Camera-type eye (tissue), 1 donor: ENCODE results near the gene RFTN2. TPM values are rescaled to one million over a fixed set of nuclear protein-coding genes. Genes with fewer than 3 reads are reported as not detected.

ENCODE experiments used
- total RNA-seq: library from RNA; depleted of rRNA; stranded (reverse); fragments of >200 nt; gene quantifications from one replicate; pipeline ENCODE4 v1.2.3, GENCODE V29; 2014

The RFTN2 gene
- total RNA-seq = 30.3 TPM

GRCh38 chr2:197675246-197675645, at the start of gene RFTN2:
Gene RFTN2 (minus strand): TSS chr2:197675587. CDS start chr2:197675458, 129 bp downstream.

GRCh38 chr2:197705121-197705911, 29.9 kb upstream of the RFTN2 start, which contains the start of gene MARS2:
Gene MARS2 (plus strand): TSS chr2:197705369. CDS start chr2:197705406, 37 bp downstream.

Other genes with a start within 250 kb of the RFTN2 start
- gene SF3B1, start 240.6 kb downstream of the RFTN2 start, total RNA-seq = 497 TPM
- 24.7 TPM for gene COQ10B, start 222.0 kb downstream of the RFTN2 start, total RNA-seq
- 223 TPM for gene HSPD1, start 175.7 kb downstream of the RFTN2 start, total RNA-seq
- gene HSPE1, start 175.2 kb downstream of the RFTN2 start, total RNA-seq = 92.6 TPM
- gene MOB4, start 159.5 kb downstream of the RFTN2 start, total RNA-seq = 49.0 TPM
- 7.2 TPM for gene MARS2, start 29.8 kb upstream of the RFTN2 start, total RNA-seq
- 0.27 TPM for gene BOLL, start 109.7 kb upstream of the RFTN2 start, total RNA-seq
- gene PLCL1, start 129.0 kb upstream of the RFTN2 start, total RNA-seq = 19.9 TPM